OCI-LY1 (cell line): ENCODE results near the gene OR10P1.

Experiments used
- CTCF ChIP-seq: fragments of 200-600 bp; sonication (generic), shearing (Covaris generic); IDR thresholded peaks from 2 replicates; pipeline ENCODE4 v1.5.1; 2017; ENCODE audit warnings: mild to moderate bottlenecking, antibody characterized with exemption, low read length, moderate library complexity, mixed read lengths
- EZH2 ChIP-seq: fragments of 200-600 bp; sonication (generic), shearing (Covaris generic); IDR thresholded peaks from 2 replicates; pipeline ENCODE4 v1.8.0; 2017; ENCODE audit warnings: borderline replicate concordance, mixed run types, mild to moderate bottlenecking, antibody characterized with exemption, low read length, moderate library complexity, mixed read lengths

- TF ChIP-seq CTCF, result no peak
- TF ChIP-seq EZH2, result no peak
These were observed 5.0 kb upstream of the OR10P1 start for GRCh38 chr12:55631733-55632132.
